ENCODE data around the gene PPFIBP1. TPM values are rescaled to one million over a fixed set of nuclear protein-coding genes. Genes with fewer than 3 reads are reported as not detected.

Gene PPFIBP1
- total and polyA plus RNA-seq, 2 of the 4 experiments (the other 2 are of a cell fraction): 30.4 to 72.2 TPM

DNA sequence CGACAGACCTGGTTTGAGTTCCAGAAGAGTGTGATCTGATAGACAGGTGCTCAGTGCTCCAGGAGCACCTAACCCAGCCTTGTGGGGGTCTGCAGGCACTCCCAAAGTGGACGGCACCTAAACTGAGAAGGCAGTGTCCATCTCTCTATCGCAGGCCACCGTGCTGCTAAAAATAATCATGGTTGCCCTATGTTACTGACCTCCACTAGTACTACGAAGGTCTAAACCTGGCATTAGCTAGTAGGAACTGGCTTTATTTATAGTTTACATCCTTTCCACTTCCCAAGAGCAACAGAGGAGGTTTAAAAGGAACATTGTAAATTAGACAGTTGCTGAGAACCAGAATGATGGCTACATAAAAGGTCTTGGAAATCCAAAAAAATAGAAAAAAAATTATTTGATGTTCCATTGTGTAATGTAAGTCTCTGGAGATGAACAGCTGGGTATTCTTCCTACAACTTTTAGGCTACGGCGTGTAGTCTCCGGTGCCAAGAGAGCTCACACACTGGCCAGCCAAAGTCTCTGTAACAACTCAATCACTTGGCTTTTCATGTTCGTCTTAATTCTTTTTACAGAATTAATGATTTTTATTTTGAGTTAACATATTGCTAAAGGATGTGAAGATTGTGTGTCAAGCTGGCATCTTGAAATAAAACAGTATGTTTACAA lies 27.3 kb downstream of the PPFIBP1 start (continued):
- TF ChIP-seq, protein P1, sequence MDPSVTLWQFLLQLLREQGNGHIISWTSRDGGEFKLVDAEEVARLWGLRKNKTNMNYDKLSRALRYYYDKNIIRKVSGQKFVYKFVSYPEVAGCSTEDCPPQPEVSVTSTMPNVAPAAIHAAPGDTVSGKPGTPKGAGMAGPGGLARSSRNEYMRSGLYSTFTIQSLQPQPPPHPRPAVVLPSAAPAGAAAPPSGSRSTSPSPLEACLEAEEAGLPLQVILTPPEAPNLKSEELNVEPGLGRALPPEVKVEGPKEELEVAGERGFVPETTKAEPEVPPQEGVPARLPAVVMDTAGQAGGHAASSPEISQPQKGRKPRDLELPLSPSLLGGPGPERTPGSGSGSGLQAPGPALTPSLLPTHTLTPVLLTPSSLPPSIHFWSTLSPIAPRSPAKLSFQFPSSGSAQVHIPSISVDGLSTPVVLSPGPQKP (IDR thresholded peaks at IDR 0.05; ENCODE audit: borderline replicate concordance, low read depth, low read length): no peak

DNA sequence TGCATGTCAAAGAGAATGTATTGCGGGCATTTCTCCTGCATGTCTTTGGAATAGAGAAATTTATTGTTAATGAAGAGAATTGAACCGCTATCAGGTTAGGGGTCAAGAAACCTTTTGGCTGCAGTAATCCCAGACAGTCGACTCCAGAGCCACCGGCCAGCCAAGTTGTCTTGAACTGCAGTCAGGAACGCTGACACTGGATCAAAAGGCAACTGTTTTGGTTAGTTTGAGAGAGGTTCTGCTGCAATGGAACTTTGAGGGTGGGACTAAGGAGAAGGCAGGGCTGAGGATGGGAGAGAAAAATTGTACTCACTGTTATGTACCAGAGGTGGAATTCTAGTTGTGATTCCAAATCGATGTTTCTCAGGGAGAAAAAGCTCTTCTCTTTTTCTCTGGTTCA lies 28.2 kb downstream of the PPFIBP1 start:
- Histone ChIP-seq H2BK5ac (ENCODE audit: low read depth, low read length, poor library complexity, severe bottlenecking) (no peak overlapping the region), H4K91ac (ENCODE audit: insufficient read depth, low read depth, low read length) (no peak overlapping the region), H3K27me3 (ENCODE audit: control insufficient read depth, insufficient read depth, low read length) (no peaks in the 10 kb centered on the region), H3K4ac (ENCODE audit: low read depth, low read length) (peak overlapping the region; percentile 15), H3K4me1 (ENCODE audit: control insufficient read depth, insufficient read depth, low read length) (peaks cover 38% of the 10 kb centered on the region), H2AK9ac (replicated peaks; ENCODE audit: low read depth, low read length, poor library complexity) (no peak overlapping the region), H3K14ac (replicated peaks; ENCODE audit: low read depth, low read length) (no peak overlapping the region), H4K20me1 (ENCODE audit: insufficient read depth, low read length) (0 out of 2 replicates have a peak, but pooled peaks cover 3% of the 10 kb centered on the region), H3K9ac (ENCODE audit: low read depth, low read length) (no peak overlapping the region), H2AFZ (replicated peaks; ENCODE audit: low read length, poor library complexity) (no peak overlapping the region), H3K23ac (ENCODE audit: low read depth, low read length) (0 out of 2 replicates have a peak overlapping the region, but pooled peaks have one; percentile 7), H2AK5ac (ENCODE audit: low read depth, low read length) (no peak overlapping the region), H4K8ac (ENCODE audit: low read depth in 2 of 2, low read length in 2 of 2) (peak overlapping the region in 1 of 2 experiments; percentile 31; a peak in 1 of 4 replicates), H2BK15ac (ENCODE audit: low read depth, low read length) (no peak overlapping the region), H4K5ac (ENCODE audit: low read depth, low read length) (0 out of 2 replicates have a peak overlapping the region, but pooled peaks have one; percentile 38), H3K56ac (ENCODE audit: extremely low read depth, insufficient read depth, low read length) (no peak overlapping the region), H3K18ac (ENCODE audit: low read depth, low read length) (no peak overlapping the region), H2BK120ac (ENCODE audit: low read depth, low read length) (peak overlapping the region; percentile 17; the same call in 1 of the 2 replicates), H3K4me2 (ENCODE audit: low read depth, low read length) (no peak overlapping the region), H3K36me3 (ENCODE audit: control insufficient read depth, insufficient read depth, low read length) (no peaks in the 10 kb centered on the region), H3K9me3 (ENCODE audit: control insufficient read depth, insufficient read depth, low read length) (no peaks in the 10 kb centered on the region), H3K9me1 (ENCODE audit: insufficient read depth, low read length) (peaks cover 29% of the 10 kb centered on the region), H3K27ac (ENCODE audit: insufficient read depth, low read length) (no peak overlapping the region), H3K79me1 (ENCODE audit: low read depth in 1 of 2, low read length in 2 of 2) (peaks cover 28 to 86% of the 10 kb centered on the region in 2 experiments), H2BK20ac (ENCODE audit: low read depth, low read length) (no peak overlapping the region), H3K4me3 (ENCODE audit: insufficient read depth, low read depth, low read length) (no peak overlapping the region)
- dilution Hi-C loops (cut with HindIII; ENCODE audit: low sequenced_read_pairs, unreplicated experiment) (no loop called here), intact Hi-C loops (cut with micrococcal nuclease) (loop anchor here (5.0 kb wide), 1 partner anchor 65 kb away; no protein-coding TSS in a partner anchor), in situ Hi-C loops (cut with MboI; ENCODE audit: low sequenced_read_pairs) (no loop called here)
- ATAC-seq (ENCODE audit: low read depth) (no peak), DNase-seq (no peak)
- no TSS peak for BruUV-seq (replicated peaks)
- ChIA-PET CTCF (no interaction called here), POLR2A (ENCODE audit: unreplicated experiment) (no interaction called here)
- WGBS, 2 experiments (ENCODE audit: extremely low coverage in 2 of 2, insufficient read length in 1 of 2): 78% methylated on average over 5 of the region's 6 CpGs; no CpG with 5 or more reads in 1 of the 2 experiments
- TF ChIP-seq CHD1 (IDR thresholded peaks at IDR 0.05; ENCODE audit: low read depth, low read length): no peak
- TF ChIP-seq MAZ (IDR thresholded peaks at IDR 0.05; ENCODE audit: borderline replicate concordance, low read depth, low read length): no peak
- TF ChIP-seq CEBPB (IDR thresholded peaks at IDR 0.05; ENCODE audit: low read depth, low read length): no peak
- TF ChIP-seq, protein P2, sequence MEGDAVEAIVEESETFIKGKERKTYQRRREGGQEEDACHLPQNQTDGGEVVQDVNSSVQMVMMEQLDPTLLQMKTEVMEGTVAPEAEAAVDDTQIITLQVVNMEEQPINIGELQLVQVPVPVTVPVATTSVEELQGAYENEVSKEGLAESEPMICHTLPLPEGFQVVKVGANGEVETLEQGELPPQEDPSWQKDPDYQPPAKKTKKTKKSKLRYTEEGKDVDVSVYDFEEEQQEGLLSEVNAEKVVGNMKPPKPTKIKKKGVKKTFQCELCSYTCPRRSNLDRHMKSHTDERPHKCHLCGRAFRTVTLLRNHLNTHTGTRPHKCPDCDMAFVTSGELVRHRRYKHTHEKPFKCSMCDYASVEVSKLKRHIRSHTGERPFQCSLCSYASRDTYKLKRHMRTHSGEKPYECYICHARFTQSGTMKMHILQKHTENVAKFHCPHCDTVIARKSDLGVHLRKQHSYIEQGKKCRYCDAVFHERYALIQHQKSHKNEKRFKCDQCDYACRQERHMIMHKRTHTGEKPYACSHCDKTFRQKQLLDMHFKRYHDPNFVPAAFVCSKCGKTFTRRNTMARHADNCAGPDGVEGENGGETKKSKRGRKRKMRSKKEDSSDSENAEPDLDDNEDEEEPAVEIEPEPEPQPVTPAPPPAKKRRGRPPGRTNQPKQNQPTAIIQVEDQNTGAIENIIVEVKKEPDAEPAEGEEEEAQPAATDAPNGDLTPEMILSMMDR (conservative IDR thresholded peaks at IDR 0.05; ENCODE audit: low read depth, low read length): no peak
- no peak for TF ChIP-seq RCOR1 (IDR thresholded peaks at IDR 0.05; ENCODE audit: insufficient replicate concordance, low read length)
- no peak for TF ChIP-seq FOS (IDR thresholded peaks at IDR 0.05; ENCODE audit: low read depth, low read length)
- no peak for TF ChIP-seq BHLHE40 (IDR thresholded peaks at IDR 0.05; ENCODE audit: low read depth, low read length)
- TF ChIP-seq NFE2L2 (IDR thresholded peaks at IDR 0.05; ENCODE audit: low read depth, low read length): no peak
- TF ChIP-seq, protein P3, sequence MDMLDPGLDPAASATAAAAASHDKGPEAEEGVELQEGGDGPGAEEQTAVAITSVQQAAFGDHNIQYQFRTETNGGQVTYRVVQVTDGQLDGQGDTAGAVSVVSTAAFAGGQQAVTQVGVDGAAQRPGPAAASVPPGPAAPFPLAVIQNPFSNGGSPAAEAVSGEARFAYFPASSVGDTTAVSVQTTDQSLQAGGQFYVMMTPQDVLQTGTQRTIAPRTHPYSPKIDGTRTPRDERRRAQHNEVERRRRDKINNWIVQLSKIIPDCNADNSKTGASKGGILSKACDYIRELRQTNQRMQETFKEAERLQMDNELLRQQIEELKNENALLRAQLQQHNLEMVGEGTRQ (IDR thresholded peaks at IDR 0.05; ENCODE audit: low read depth, low read length): no peak
- TF ChIP-seq RAD21 (IDR thresholded peaks at IDR 0.05; ENCODE audit: low read length): no peak
- no peak for TF ChIP-seq POLR2A (IDR thresholded peaks at IDR 0.05; ENCODE audit: low read depth, low read length)
- TF ChIP-seq MXI1 (IDR thresholded peaks at IDR 0.05; ENCODE audit: borderline replicate concordance, low read depth, low read length): no peak

All from IMR-90 (cell line).